Measurements from ENCODE around the gene FAM156A. TPM values are rescaled to one million over a fixed set of nuclear protein-coding genes. Genes with fewer than 3 reads are reported as not detected.
"Not testable (repeated sequence)": the region's sequence is repeated elsewhere in the genome, so short reads cannot be mapped to it uniquely, and the experiment has no call there.

The FAM156A gene
- total RNA-seq, 1 donor from 2014 or later = 12.1 TPM

DNA sequence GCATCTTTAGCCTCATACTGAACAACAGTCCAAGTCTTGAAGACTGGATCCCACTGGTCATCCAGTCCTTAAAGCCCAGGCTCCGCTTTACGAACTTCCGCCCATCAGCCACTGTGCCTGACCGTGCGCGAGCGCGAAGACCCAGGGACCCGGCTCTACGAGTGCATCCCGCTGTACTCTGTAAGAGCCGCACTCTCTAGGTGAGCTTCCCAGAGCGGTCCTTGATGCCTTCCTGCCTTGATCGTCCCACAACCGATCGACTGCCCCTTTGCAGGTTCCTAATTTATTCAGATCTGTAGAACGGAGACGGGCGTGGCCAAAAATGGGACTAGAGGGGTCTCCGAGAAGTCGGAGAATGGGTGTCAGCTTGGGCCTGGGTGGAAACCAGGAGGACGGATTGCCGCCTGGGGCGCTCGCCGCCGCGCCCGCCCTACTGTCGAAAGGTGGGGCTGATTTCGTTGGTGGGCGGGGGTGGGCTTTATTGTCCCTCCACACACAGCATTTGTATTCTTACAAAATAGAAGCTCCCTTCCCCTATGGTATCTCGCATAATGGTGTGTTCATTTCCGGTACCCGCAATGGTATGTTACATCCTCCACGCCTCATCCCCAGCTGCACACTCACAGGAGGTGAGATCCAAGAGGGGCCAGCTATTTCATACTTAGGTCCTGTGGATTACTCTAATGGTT is 42.3 kb upstream of the FAM156A start:
- peak overlapping the region; percentile 33 for H3K4me3 ChIP-seq
- H3K4me1 ChIP-seq = peaks cover 18% of the 10 kb centered on the region
- intact Hi-C loops (cut with micrococcal nuclease) = no loop called here
- TF ChIP-seq, protein P1, sequence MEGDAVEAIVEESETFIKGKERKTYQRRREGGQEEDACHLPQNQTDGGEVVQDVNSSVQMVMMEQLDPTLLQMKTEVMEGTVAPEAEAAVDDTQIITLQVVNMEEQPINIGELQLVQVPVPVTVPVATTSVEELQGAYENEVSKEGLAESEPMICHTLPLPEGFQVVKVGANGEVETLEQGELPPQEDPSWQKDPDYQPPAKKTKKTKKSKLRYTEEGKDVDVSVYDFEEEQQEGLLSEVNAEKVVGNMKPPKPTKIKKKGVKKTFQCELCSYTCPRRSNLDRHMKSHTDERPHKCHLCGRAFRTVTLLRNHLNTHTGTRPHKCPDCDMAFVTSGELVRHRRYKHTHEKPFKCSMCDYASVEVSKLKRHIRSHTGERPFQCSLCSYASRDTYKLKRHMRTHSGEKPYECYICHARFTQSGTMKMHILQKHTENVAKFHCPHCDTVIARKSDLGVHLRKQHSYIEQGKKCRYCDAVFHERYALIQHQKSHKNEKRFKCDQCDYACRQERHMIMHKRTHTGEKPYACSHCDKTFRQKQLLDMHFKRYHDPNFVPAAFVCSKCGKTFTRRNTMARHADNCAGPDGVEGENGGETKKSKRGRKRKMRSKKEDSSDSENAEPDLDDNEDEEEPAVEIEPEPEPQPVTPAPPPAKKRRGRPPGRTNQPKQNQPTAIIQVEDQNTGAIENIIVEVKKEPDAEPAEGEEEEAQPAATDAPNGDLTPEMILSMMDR (IDR thresholded peaks at IDR 0.05; ENCODE audit: borderline replicate concordance) = no peak
- peaks cover 8% of the 10 kb centered on the region for H3K27me3 ChIP-seq (ENCODE audit: low read depth)
- no peak for DNase-seq
- no peak overlapping the region for H3K27ac ChIP-seq (replicated peaks)
- no peaks in the 10 kb centered on the region for H3K36me3 ChIP-seq
- H3K9me3 ChIP-seq (replicated peaks) = no peaks in the 10 kb centered on the region

DNA sequence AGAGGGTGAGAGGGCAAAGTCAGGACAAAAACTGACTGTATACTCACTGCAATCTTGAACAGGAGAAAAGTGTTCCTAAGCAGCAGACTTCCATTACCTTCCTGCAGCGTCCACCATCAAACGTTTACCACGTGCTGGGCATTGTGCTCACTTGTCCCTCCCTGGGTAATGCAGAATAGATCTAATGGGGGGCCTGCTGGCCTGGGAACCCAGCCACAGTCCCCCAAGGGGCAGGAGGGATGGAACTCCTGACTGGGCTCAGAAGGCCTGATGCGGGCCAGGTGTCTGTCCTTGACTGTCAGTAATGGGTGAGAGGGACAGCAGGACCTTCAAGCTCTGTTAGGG is 37.6 kb upstream of the FAM156A start:
- H3K4me1 ChIP-seq = peaks cover 18% of the 10 kb centered on the region
- TF ChIP-seq, protein P1 (IDR thresholded peaks at IDR 0.05; ENCODE audit: borderline replicate concordance) = no peak
- H3K9me3 ChIP-seq (replicated peaks) = no peaks in the 10 kb centered on the region
- peak overlapping the region; percentile 95 for H3K27ac ChIP-seq (replicated peaks)
- no peak for DNase-seq
- peak overlapping the region; percentile 74 for H3K4me3 ChIP-seq
- H3K36me3 ChIP-seq = no peaks in the 10 kb centered on the region
- H3K27me3 ChIP-seq (ENCODE audit: low read depth) = peaks cover 8% of the 10 kb centered on the region
- intact Hi-C loops (cut with micrococcal nuclease) = no loop called here

DNA sequence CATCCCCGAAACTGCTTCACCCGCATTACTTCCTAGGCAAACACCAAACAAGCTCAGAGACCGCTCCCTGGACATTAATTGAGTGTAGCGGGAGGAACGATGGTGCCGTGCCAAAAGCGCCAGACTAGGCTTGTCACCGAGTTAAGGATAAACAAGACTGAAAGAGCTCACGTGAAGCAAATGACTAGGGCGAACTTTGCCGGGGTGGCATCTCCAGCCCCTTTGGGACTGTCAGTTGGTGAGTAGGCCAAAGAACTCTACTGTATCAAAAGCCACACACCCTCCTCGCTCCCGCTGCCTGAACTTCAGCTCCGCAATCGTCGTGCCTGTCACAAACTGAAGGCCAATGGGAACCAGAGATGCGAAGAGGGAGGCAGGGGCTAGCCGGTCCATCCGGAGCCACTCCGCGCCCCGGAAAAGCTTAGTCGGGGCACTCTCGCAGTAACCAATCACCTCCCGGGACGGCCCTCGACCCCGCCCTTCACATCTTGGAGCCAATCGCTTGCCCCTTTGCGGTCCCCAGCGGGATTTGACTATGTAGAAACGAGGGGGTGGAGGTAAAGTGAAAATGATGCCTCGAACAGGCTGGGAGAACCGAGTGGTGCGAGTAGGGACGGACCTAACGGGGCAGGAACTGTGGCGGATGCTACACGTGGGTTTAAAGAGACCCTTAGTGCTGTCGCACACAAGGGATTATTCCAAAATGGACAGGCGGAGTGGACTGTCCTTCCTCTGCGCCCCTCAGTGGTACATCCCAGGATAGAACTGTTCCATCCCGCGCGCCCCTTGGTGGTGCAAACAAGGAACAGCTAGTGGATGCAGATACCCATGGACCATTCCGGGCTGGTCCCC is 37.0 kb upstream of the FAM156A start:
- Histone ChIP-seq H3K27ac (replicated peaks) (peak overlapping the region; percentile 95), H3K4me3 (peak overlapping the region; percentile 74), H3K9me3 (replicated peaks) (no peaks in the 10 kb centered on the region), H3K27me3 (ENCODE audit: low read depth) (peaks cover 2% of the 10 kb centered on the region), H3K4me1 (peaks cover 18% of the 10 kb centered on the region), H3K36me3 (no peaks in the 10 kb centered on the region)
- TF ChIP-seq, protein P1 (IDR thresholded peaks at IDR 0.05; ENCODE audit: borderline replicate concordance) = peak; percentile 72
- peak; percentile 93 for DNase-seq
- intact Hi-C loops (cut with micrococcal nuclease) = no loop called here

DNA sequence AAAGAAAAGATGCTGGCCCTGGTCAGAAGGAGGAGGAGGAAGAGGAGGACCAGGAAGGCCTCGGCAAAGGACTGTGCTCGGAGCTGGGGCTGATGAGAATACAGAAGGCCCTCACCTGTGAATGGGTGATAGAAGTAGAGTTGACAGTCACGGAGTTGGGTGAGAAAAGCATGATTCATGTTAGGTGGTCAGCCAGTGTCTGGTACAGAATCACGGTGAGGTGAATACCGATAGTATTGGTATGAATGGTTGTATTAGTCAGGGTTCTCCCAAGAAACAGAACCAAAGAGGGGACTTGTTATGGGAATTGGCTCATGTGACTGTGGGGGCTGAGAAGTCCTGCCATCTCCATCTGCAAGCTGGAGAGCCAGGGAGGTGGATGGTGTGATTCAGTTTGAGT is 32.5 kb upstream of the FAM156A start:
- Histone ChIP-seq H3K27ac (replicated peaks) (no peak overlapping the region), H3K4me3 (no peak overlapping the region), H3K9me3 (replicated peaks) (no peaks in the 10 kb centered on the region), H3K27me3 (ENCODE audit: low read depth) (no peaks in the 10 kb centered on the region), H3K4me1 (peaks cover 27% of the 10 kb centered on the region), H3K36me3 (no peaks in the 10 kb centered on the region)
- DNase-seq = no peak
- intact Hi-C loops (cut with micrococcal nuclease) = no loop called here
- TF ChIP-seq, protein P1 (IDR thresholded peaks at IDR 0.05; ENCODE audit: borderline replicate concordance) = no peak

DNA sequence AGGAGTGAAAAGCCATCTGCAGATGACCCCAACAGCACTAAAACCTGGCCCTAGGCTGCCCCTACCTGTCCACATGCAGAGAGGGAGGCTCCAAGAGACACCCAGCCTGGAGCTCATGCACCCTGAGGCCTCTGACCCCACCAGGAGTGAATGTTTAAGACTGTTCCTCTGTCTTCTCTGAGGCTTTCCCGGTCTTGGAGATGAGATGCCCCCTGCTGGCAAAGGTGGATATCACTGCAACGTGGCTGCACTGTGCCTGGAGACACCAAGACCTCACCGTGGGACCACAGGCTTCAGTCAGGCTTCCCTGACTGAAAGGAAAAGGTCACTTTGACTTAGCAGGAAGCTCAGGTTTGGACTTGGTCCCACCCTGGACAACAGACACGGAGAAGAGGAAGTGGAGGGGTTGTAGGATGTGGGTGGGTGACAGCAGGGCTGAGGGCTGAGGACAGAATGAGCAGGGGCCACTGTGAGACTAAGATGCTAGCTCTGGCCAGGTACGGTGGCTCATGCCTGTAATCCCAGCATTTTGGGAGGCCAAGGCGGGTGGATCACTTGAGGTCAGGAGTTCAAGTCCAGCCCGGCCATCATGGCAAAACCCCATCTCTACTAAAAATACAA is 31.8 kb upstream of the FAM156A start:
- TF ChIP-seq, protein P1 (IDR thresholded peaks at IDR 0.05; ENCODE audit: borderline replicate concordance) = peak; percentile 65
- intact Hi-C loops (cut with micrococcal nuclease); H3K9me3 ChIP-seq (replicated peaks); H3K4me3 ChIP-seq; H3K27me3 ChIP-seq (ENCODE audit: low read depth); H3K36me3 ChIP-seq: not testable (repeated sequence)
- DNase-seq = peak; percentile 46
- Histone ChIP-seq H3K4me1 (peaks cover 27% of the 10 kb centered on the region), H3K27ac (replicated peaks) (peak overlapping the region; percentile 61)

Data from left ventricle myocardium inferior (tissue), 1 donor.